Astrocyte (in vitro differentiated cells and primary cell): ENCODE results near the gene USH1C.

Experiments used
- CTCF ChIP-seq: IDR thresholded peaks from 2 replicates; pipeline ENCODE4 v1.5.1; 2011; ENCODE audit warnings: low read depth, mild to moderate bottlenecking, inconsistent platforms, low read length, moderate library complexity; ENCODE audit not compliant: insufficient read depth
- EZH2 ChIP-seq: IDR thresholded peaks from 2 replicates; pipeline ENCODE4 v1.6.1; 2012; ENCODE audit warnings: mild to moderate bottlenecking, low read length, inconsistent platforms; ENCODE audit not compliant: insufficient read depth

GRCh38 chr11:17588721-17589120 is 44.5 kb upstream of the USH1C start:
- TF ChIP-seq CTCF (no peak), EZH2 (no peak)
